GM18526 (cell line): ENCODE measurements around the gene NXPH4.

Experiments
- POLR2A ChIP-seq: IDR thresholded peaks from 3 replicates; pipeline ENCODE4 v1.6.1; 2011; ENCODE audit not compliant: insufficient read length; ENCODE audit errors: extremely low read depth

Gene NXPH4

GRCh38 chr12:57207731-57208630 is 8.6 kb upstream of the NXPH4 start:
- TF ChIP-seq POLR2A: no peak

GRCh38 chr12:57208631-57209282 is 7.8 kb upstream of the NXPH4 start:
- TF ChIP-seq POLR2A: no peak

- no peak for TF ChIP-seq POLR2A
Measured at GRCh38 chr12:57209916-57210315, 6.7 kb upstream of the NXPH4 start.

GRCh38 chr12:57210461-57210860 is 6.1 kb upstream of the NXPH4 start:
- TF ChIP-seq POLR2A: no peak

GRCh38 chr12:57210926-57211692 is 5.5 kb upstream of the NXPH4 start:
- TF ChIP-seq POLR2A: no peak

GRCh38 chr12:57211791-57212700 is 4.5 kb upstream of the NXPH4 start:
- TF ChIP-seq POLR2A: no peak

GRCh38 chr12:57212701-57213057 is 3.9 kb upstream of the NXPH4 start:
- no peak for TF ChIP-seq POLR2A

- TF ChIP-seq POLR2A: no peak
Measured at GRCh38 chr12:57213058-57213715, 3.4 kb upstream of the NXPH4 start.

- TF ChIP-seq POLR2A: no peak
Measured at GRCh38 chr12:57213763-57214397, 2.7 kb upstream of the NXPH4 start.

GRCh38 chr12:57214398-57214781 is 2.2 kb upstream of the NXPH4 start:
- no peak for TF ChIP-seq POLR2A

- no peak for TF ChIP-seq POLR2A
Measured at GRCh38 chr12:57215065-57215464, 1.5 kb upstream of the NXPH4 start.

GRCh38 chr12:57215668-57216013 is 953 bp upstream of the NXPH4 start:
- no peak for TF ChIP-seq POLR2A

- TF ChIP-seq POLR2A: no peak
Measured at GRCh38 chr12:57216921-57217879, 606 bp downstream of the NXPH4 start.
